SK-N-SH treated with all-trans-retinoic acid at 6 μM for 48 hours (cell line): ENCODE measurements around the gene DDX3Y.

Experiments used
- ATAC-seq: fragments of 200-7000 bp; cut with Tn5 transposase; 3 replicates; pipeline ENCODE4 v1.9.1; 2020; ENCODE audit warnings: mild to moderate bottlenecking, moderate library complexity
- ARNTL ChIP-seq: fragments of 450-650 bp; formaldehyde crosslinking; IDR thresholded peaks from 2 replicates; pipeline ENCODE4 v1.5.0; 2020; ENCODE audit warnings: low read depth, mild to moderate bottlenecking, moderate library complexity, borderline replicate concordance
- BACH2 ChIP-seq: fragments of 250-450 bp; sonication (Bioruptor Pico); IDR thresholded peaks from 2 replicates; pipeline ENCODE4 v1.9.0; 2021; ENCODE audit warnings: mild to moderate bottlenecking, borderline replicate concordance
- CSDC2 ChIP-seq: fragments of 250-450 bp; sonication (Bioruptor Pico); IDR thresholded peaks from 2 replicates; pipeline ENCODE4 v1.5.0; 2020; ENCODE audit warnings: mild to moderate bottlenecking, moderate library complexity
- ESRRG ChIP-seq: fragments of 250-450 bp; sonication (Bioruptor Pico); IDR thresholded peaks from 2 replicates; pipeline ENCODE4 v1.6.1; 2021; ENCODE audit warnings: mild to moderate bottlenecking
- GLIS3 ChIP-seq: fragments of 250-450 bp; sonication (Bioruptor Pico); IDR thresholded peaks from 2 replicates; pipeline ENCODE4 v1.5.0; 2020; ENCODE audit warnings: mild to moderate bottlenecking, moderate library complexity
- ISL1 ChIP-seq: fragments of 250-450 bp; sonication (Bioruptor Pico); IDR thresholded peaks from 2 replicates; pipeline ENCODE4 v2.1.2; 2022; ENCODE audit warnings: mild to moderate bottlenecking, moderate library complexity
- OSR1 ChIP-seq: fragments of 250-450 bp; sonication (Bioruptor Pico); IDR thresholded peaks from 2 replicates; pipeline ENCODE4 v1.8.0; 2022; ENCODE audit warnings: moderate library complexity, mild to moderate bottlenecking, inconsistent platforms
- PPARA ChIP-seq: fragments of 250-450 bp; sonication (Bioruptor Pico); IDR thresholded peaks from 2 replicates; pipeline ENCODE4 v1.5.0; 2020; ENCODE audit warnings: mild to moderate bottlenecking, borderline replicate concordance
- RARB ChIP-seq: fragments of 250-450 bp; sonication (Bioruptor Pico); IDR thresholded peaks from 2 replicates; pipeline ENCODE4 v1.8.0; 2021; ENCODE audit warnings: mild to moderate bottlenecking, moderate library complexity
- SNAI2 ChIP-seq: fragments of 250-450 bp; sonication (Bioruptor Pico); IDR thresholded peaks from 2 replicates; pipeline ENCODE4 v1.5.0; 2020; ENCODE audit warnings: mild to moderate bottlenecking, moderate library complexity
- TCF4 ChIP-seq: fragments of 250-450 bp; sonication (Bioruptor Pico); IDR thresholded peaks from 2 replicates; pipeline ENCODE4 v1.8.0; 2021; ENCODE audit warnings: mild to moderate bottlenecking, moderate library complexity, borderline replicate concordance
- ZFP3 ChIP-seq: fragments of 250-450 bp; sonication (Bioruptor Pico); IDR thresholded peaks from 2 replicates; pipeline ENCODE4 v1.5.0; 2020; ENCODE audit warnings: mild to moderate bottlenecking, moderate library complexity
- ZNF70 ChIP-seq: fragments of 450-650 bp; formaldehyde crosslinking; IDR thresholded peaks from 2 replicates; pipeline ENCODE4 v1.5.0; 2020; ENCODE audit warnings: mild to moderate bottlenecking, moderate library complexity
- ZNF8 ChIP-seq: fragments of 450-650 bp; formaldehyde crosslinking; IDR thresholded peaks from 2 replicates; pipeline ENCODE4 v1.5.0; 2020; ENCODE audit warnings: mild to moderate bottlenecking, moderate library complexity
- TF ChIP-seq, protein P1 (sequence below): fragments of 250-450 bp; sonication (Bioruptor Pico); IDR thresholded peaks from 2 replicates; pipeline ENCODE4 v1.5.1; 2021; ENCODE audit warnings: mild to moderate bottlenecking, moderate library complexity
- TF ChIP-seq, protein P2 (sequence below): fragments of 250-450 bp; sonication (Bioruptor Pico); IDR thresholded peaks from 2 replicates; pipeline ENCODE4 v1.8.0; 2021; ENCODE audit warnings: low read depth, mild to moderate bottlenecking, moderate library complexity, borderline replicate concordance
- TF ChIP-seq, protein P3 (sequence below): fragments of 250-450 bp; sonication (Bioruptor Pico); IDR thresholded peaks from 2 replicates; pipeline ENCODE4 v1.8.0; 2020; ENCODE audit warnings: mild to moderate bottlenecking, moderate library complexity, borderline replicate concordance
- TF ChIP-seq, protein P4 (sequence below): fragments of 250-450 bp; sonication (Bioruptor Pico); IDR thresholded peaks from 2 replicates; pipeline ENCODE4 v1.5.0; 2020; ENCODE audit warnings: mild to moderate bottlenecking, moderate library complexity

Gene DDX3Y

DNA sequence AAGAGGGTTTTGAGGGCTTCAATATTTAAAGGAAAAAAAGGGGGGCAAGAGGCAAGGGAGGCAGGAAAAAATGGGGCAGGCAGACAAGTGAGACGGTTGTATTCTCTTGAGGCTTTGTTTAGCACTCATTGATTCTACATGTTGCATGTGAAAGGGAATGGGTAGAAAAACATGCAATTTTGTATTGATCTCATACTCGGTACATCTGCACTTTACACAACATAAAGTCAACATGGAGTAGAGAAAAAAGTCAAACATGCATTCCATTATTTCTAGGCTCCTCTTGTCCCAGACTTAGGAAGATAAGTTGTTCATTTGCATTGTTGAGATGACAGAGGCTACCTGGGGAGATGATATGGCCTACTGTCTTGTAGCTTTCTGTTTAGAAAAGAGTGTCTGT is 36.7 kb upstream of the DDX3Y start:
- TF ChIP-seq, protein P1, sequence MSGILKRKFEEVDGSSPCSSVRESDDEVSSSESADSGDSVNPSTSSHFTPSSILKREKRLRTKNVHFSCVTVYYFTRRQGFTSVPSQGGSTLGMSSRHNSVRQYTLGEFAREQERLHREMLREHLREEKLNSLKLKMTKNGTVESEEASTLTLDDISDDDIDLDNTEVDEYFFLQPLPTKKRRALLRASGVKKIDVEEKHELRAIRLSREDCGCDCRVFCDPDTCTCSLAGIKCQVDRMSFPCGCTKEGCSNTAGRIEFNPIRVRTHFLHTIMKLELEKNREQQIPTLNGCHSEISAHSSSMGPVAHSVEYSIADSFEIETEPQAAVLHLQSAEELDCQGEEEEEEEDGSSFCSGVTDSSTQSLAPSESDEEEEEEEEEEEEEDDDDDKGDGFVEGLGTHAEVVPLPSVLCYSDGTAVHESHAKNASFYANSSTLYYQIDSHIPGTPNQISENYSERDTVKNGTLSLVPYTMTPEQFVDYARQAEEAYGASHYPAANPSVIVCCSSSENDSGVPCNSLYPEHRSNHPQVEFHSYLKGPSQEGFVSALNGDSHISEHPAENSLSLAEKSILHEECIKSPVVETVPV (CRISPR knock-in tag) = no peak

DNA sequence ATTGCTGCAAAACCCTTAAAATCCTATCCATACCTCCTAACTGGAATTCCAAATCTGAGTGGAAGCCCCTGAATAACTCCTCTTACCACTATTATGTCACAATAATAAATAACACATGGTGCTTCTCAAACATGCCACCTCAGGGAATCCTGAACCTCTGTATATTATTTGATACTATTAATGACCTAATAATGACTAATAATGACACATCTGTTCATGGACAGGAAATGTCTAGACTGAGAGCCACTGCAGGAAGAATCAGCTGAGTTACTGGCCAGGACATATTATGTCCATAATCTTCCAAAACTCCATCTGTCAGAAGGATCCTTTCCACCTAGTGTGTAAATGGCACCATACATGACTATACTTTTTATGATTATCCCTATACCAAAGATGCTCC is 7.7 kb upstream of the DDX3Y start:
- ATAC-seq = no peak
- TF ChIP-seq, protein P2, sequence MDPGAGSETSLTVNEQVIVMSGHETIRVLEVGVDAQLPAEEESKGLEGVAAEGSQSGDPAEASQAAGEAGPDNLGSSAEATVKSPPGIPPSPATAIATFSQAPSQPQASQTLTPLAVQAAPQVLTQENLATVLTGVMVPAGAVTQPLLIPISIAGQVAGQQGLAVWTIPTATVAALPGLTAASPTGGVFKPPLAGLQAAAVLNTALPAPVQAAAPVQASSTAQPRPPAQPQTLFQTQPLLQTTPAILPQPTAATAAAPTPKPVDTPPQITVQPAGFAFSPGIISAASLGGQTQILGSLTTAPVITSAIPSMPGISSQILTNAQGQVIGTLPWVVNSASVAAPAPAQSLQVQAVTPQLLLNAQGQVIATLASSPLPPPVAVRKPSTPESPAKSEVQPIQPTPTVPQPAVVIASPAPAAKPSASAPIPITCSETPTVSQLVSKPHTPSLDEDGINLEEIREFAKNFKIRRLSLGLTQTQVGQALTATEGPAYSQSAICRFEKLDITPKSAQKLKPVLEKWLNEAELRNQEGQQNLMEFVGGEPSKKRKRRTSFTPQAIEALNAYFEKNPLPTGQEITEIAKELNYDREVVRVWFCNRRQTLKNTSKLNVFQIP (CRISPR knock-in tag) = no peak
- TF ChIP-seq ISL1 (CRISPR knock-in tag) (no peak), ESRRG (CRISPR knock-in tag) (no peak), ZNF70 (CRISPR knock-in tag) (no peak), GLIS3 (no peak), CSDC2 (no peak), BACH2 (CRISPR knock-in tag) (no peak), SNAI2 (CRISPR knock-in tag) (no peak), ZNF8 (no peak), ARNTL (CRISPR knock-in tag) (no peak), TCF4 (CRISPR knock-in tag) (no peak)
- TF ChIP-seq, protein P3, sequence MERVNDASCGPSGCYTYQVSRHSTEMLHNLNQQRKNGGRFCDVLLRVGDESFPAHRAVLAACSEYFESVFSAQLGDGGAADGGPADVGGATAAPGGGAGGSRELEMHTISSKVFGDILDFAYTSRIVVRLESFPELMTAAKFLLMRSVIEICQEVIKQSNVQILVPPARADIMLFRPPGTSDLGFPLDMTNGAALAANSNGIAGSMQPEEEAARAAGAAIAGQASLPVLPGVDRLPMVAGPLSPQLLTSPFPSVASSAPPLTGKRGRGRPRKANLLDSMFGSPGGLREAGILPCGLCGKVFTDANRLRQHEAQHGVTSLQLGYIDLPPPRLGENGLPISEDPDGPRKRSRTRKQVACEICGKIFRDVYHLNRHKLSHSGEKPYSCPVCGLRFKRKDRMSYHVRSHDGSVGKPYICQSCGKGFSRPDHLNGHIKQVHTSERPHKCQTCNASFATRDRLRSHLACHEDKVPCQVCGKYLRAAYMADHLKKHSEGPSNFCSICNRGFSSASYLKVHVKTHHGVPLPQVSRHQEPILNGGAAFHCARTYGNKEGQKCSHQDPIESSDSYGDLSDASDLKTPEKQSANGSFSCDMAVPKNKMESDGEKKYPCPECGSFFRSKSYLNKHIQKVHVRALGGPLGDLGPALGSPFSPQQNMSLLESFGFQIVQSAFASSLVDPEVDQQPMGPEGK (CRISPR knock-in tag) = no peak
- TF ChIP-seq, protein P1 (CRISPR knock-in tag) = no peak

More for the DNA sequence above, 36.7 kb upstream of the DDX3Y start:
- no peak for ATAC-seq

DNA sequence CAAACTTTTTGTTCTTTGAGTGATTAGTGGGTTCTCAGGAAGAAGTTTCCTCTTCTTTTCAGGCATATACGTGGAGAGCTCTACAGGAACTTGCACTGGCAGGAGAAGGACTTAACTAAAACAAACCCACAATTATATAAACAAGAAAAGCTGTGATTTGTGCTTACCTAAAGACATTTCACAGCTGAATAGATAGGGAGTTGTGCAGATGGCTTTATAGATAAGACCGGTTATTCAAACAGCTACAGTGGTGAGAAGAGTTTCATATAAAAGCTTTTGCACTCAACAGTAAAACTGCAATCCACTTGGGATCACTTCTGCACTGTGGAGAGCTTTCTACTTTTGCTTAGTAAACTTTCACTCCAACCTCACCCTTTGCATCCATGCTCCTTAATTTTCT is 6.1 kb upstream of the DDX3Y start:
- no peak for ATAC-seq
- TF ChIP-seq, protein P4, sequence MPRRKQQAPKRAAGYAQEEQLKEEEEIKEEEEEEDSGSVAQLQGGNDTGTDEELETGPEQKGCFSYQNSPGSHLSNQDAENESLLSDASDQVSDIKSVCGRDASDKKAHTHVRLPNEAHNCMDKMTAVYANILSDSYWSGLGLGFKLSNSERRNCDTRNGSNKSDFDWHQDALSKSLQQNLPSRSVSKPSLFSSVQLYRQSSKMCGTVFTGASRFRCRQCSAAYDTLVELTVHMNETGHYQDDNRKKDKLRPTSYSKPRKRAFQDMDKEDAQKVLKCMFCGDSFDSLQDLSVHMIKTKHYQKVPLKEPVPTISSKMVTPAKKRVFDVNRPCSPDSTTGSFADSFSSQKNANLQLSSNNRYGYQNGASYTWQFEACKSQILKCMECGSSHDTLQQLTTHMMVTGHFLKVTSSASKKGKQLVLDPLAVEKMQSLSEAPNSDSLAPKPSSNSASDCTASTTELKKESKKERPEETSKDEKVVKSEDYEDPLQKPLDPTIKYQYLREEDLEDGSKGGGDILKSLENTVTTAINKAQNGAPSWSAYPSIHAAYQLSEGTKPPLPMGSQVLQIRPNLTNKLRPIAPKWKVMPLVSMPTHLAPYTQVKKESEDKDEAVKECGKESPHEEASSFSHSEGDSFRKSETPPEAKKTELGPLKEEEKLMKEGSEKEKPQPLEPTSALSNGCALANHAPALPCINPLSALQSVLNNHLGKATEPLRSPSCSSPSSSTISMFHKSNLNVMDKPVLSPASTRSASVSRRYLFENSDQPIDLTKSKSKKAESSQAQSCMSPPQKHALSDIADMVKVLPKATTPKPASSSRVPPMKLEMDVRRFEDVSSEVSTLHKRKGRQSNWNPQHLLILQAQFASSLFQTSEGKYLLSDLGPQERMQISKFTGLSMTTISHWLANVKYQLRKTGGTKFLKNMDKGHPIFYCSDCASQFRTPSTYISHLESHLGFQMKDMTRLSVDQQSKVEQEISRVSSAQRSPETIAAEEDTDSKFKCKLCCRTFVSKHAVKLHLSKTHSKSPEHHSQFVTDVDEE (CRISPR knock-in tag) = no peak
- TF ChIP-seq RARB (CRISPR knock-in tag) = no peak
- no peak for TF ChIP-seq ZFP3 (CRISPR knock-in tag)
- TF ChIP-seq, protein P2 (CRISPR knock-in tag) = no peak
- no peak for TF ChIP-seq PPARA (CRISPR knock-in tag)
- no peak for TF ChIP-seq GLIS3
- no peak for TF ChIP-seq BACH2 (CRISPR knock-in tag)
- no peak for TF ChIP-seq ESRRG (CRISPR knock-in tag)
- TF ChIP-seq, protein P3 (CRISPR knock-in tag) = no peak
- no peak for TF ChIP-seq OSR1 (CRISPR knock-in tag)
- no peak for TF ChIP-seq ISL1 (CRISPR knock-in tag)
- TF ChIP-seq CSDC2 = no peak
- TF ChIP-seq ZNF70 (CRISPR knock-in tag) = no peak
- no peak for TF ChIP-seq SNAI2 (CRISPR knock-in tag)
